Germinal center (tissue), 1 donor: ENCODE data around the gene ABCG5.
A peak's percentile ranks its signal among the peaks of the same experiment; 100 is the strongest.

Experiments used
- DNase-seq: peaks from one replicate; pipeline ENCODE4 v3.0.0; 2012; ENCODE audit warnings: mixed read lengths, low spot score

The ABCG5 gene

DNA sequence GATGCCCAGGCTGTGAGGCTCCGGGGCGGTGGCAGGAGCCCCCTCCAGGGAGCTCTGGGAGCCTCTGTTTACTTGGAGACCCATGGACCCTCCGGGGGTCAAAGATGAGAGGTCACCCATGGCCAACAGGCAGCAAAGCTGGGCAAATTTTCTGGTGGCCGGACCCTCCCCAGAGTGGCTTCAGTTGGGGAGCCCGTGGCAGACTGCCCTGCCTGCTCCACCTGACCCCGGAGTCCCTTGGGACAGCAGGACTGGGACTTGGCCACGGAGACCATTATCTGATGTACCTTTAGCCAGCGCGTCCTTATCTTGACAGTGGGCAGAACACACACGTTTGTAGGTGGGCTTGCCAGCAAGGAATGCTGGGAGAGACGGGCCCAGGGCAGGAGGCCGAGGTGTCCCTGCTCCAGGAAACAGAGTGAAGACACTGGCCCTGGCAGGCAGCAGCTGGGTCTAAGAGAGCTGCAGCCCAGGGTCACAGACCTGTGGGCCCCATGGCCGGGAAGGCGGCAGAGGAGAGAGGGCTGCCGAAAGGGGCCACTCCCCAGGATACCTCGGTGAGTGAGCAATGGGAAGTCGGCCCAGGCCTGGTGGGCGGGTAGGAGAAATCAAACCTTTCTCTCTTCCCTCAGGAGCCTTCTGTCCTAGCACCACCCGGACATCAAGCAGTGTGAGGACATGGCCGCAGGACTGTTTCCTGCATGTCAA lies at the start of gene ABCG5, which contains the start of gene ABCG8:
ABCG5 (minus strand) TSS at position 280 of the 708 bp plus-strand sequence; CDS start at position 120, 160 bp downstream.
ABCG8 (plus strand) TSS at position 412 of the 708 bp plus-strand sequence; CDS start at position 495, 83 bp downstream.
- DNase-seq = no peak

DNA sequence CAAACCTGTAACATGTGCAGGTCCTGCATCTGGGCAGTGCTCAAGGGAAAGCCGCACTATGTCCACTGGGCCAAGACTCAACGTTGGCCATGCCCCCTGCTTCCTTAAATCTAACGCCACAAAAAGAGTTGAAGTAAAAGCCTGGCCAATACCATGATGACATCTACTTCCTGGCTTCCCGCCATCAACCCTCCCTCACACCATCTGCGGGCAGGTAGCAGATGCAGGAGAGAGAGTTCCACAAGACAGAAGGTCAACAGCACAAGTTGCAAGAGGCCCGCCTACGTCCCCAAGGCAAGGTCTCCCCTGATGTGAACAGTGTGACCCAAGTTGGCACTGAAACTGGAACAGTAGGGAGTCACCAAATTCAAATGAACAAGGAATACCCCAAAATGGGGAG lies 48.5 kb upstream of the ABCG5 start:
- no peak for DNase-seq

DNA sequence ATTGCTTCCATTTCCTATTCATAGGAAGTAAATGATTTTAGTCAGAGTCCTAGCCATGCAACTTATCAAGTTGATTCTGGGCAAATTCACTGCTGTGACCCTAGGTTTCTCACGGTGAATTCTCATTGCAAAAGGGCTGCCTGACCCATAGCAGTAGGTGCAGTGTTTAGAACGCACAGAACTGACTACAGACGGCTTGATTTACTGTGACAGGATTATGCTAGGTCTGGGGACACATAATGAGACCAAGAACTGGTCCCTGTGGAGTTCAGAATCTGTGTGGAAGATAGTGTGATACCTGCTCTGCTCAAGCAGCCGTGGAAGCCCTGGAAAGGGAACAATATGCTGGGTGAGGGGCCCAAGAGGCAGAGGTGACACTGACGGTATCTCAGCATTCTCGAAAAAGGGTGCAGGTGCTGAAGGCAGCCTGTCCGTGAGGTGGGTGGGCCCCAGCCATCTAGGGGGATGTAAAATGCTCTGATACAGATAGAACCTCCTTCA lies 46.5 kb upstream of the ABCG5 start:
- no peak for DNase-seq

DNA sequence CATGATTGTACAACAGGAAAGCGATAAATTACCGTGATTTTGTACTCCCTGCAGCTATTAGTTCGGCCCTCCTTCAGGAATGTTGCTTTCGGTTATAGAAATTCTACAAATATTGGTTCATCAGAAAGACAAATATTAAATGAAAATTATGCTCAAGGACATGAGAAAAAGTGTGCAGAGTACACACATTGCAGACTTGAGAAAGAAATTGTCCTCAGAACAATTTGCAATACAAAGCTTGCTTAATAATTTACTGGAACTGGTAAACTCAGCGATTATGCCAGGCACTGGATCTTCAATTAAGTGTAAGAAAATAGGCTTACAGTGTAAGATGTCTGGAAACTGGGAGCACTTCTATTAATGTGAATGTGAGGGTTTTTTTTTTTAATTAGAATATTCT lies 46.0 kb upstream of the ABCG5 start:
- DNase-seq = no peak

DNA sequence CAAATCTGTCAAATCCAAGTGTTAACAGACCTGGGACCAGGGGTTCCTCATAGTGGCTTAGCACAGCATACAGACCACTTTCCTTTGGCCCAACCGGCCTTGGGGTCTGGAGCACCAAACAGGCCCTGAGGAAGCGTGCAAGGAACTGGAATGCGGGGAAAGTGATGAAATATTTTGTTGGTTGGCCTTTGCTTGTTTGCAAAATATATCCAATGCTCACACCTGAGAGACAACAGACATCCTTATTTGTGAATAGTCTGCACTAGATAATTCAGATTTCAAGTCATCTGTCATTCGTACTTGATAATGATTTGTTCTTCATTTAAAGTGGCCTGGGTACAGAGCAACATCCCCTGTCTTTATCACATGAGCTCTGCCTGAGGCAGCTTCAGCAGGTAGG lies 43.7 kb upstream of the ABCG5 start:
- DNase-seq = no peak

DNA sequence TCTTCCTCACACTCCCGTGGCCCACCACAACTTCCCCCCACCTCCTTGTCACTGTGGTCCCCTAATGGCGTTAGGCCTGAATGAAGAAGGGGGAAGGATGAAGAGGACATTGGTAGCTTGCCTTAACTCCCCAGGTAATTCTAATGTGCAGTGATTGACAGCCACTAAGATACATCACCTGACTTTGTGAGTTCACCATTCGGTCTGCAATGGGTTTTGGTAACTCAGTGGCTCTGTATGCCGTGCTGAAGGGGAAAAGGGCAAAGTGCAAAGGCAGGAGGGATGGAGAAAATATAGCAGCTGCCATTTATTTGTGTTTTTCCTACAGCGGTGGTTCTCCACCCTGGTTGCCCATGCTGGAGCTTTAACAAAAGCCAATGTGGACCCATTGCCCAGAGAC lies 42.3 kb upstream of the ABCG5 start:
- DNase-seq = no peak

DNA sequence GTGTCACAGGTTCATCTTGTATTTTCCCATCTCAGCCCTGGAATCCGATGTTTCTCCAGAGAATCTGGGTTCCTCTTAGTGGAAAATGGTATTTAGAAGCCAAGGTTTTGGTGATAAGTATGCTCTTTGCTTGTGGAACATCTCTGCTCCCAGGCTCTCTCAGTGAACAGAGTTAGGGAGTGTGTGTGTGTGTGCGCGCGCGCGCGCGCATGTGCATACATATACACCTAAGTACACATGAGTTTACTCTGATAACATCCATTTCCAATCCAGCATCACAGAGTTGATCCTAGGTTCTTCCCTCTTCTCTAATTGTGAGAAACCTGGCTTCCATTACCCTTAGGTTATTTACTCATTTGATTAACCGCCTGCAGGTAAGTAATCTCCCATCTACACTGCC lies 41.8 kb upstream of the ABCG5 start:
- DNase-seq = no peak

DNA sequence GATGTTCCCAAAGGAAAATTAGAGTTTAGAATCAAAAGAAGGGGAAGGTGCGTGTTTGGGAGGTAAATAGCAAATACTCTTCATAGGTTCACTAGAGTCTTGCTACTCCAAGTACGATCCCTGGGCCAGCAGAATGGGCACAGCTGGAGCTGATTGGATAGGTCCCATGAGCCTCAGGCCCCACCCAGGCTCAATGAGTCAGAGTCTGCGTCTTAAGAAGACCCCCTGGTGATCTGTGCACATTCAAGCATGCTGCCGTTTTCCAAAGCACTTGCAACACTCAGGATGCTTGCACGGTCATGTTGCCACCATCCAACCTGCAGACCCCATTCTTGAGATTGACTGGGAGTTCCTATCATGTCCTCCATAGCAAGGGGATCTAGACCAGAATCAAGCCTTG lies 40.6 kb upstream of the ABCG5 start:
- DNase-seq = no peak

DNA sequence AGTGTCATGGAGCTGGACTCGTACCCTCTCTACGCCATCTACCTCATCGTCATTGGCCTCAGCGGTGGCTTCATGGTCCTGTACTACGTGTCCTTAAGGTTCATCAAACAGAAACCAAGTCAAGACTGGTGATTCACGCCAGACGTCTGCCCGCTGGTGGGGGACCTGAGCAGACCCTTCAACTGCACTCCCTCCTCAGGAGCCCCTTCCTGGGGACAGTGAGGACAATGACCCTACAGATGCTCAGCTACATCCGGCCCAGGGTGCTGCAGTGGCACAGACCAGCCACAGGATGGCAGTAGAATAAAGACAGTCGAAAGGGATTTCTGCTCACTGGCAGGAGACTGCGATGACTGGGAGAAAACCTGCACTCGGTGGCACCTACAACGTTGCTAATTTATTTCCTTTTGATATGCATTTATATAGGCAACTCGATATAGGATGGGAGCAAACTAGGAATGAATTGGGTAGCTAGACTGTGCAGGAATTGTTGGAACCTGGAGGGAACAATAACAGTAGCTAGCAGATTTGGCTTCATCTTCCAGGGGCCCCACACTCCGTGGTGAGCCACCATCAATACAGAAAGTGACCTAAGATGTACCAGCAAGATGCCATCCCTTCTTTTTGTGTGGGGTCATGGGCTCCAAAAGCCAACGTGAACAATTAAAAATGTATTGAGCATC lies 39.3 kb upstream of the ABCG5 start:
- peak; percentile 72 for DNase-seq

DNA sequence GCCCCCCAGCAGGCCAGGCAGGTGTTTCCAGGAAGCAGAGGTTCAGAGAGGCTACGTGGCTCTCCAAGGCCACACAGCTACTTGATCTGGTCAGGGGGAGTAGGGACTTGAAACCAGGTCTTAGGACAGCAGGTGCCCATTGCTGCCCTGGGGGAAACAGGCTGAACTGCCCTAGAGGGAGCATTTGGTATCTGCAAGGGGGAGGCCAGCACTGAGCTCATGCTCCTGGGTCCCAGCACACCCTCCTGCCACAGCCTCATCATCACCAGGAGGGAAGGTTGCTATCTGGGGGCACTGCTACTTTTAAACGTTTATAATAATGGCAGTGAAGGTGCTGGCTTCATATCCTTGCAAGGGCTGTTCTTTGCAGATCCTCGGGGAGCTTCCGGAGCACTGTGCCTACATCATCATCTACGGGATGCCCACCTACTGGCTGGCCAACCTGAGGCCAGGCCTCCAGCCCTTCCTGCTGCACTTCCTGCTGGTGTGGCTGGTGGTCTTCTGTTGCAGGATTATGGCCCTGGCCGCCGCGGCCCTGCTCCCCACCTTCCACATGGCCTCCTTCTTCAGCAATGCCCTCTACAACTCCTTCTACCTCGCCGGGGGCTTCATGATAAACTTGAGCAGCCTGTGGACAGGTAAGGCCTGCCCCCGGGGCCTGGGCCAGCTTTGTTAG lies 36.3 kb upstream of the ABCG5 start:
- no peak for DNase-seq

DNA sequence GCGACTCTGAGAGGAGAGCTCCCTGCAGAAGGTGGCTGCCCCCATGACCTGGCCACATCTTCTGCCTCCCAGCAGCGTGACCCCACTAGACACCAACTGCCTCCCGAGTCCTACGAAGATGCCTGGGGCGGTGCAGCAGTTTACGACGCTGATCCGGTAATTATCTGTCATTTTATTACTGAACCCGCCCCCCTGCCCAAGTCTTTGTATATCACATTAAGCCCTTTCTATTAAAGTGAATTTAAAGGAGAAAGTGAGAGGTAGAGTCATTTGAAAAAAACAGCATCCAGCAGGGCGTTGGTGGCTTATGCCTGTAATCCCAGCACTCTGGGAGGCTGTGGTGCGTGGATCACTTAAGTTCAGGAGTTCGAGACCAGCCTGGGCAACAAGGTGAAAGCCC lies 33.5 kb upstream of the ABCG5 start:
- no peak for DNase-seq

DNA sequence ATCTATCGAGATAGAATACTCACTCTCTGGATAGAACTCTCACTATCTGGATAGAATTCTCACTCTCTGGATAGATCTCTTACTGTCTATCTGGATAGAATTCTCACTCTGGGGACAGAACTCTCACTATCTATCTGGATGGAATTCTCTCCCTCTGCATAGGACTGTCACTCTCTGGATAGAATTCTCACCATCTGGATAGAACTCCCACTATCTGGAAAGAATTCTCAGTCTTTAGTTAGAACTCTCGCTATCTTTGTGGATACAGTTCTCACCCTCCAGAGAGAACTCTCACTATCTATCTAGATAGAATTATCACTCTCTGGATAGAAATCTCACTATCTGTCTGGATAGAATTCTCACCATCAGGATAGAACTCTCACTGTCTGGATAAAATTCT lies 16.7 kb upstream of the ABCG5 start:
- no peak for DNase-seq

DNA sequence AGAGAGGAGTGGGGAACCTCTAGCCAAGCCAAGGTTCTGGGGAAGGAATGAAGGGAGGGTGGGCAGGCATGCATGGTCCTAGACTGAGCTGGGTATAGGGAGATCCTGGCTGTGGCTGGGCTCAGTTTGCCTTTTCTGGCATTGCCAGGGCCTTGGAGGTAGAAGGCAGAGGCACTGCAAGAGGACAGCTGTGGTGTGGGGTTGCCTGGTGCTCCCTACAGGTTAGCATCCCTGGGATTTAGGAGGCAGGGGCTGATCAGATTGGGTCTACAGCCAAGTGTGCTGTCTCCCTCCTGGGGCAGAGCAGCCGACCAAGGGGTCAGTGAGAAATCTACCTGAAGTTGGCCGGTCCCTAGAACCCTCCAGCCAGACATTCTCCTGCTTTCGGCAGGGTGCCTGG lies 16.0 kb upstream of the ABCG5 start:
- DNase-seq = no peak

DNA sequence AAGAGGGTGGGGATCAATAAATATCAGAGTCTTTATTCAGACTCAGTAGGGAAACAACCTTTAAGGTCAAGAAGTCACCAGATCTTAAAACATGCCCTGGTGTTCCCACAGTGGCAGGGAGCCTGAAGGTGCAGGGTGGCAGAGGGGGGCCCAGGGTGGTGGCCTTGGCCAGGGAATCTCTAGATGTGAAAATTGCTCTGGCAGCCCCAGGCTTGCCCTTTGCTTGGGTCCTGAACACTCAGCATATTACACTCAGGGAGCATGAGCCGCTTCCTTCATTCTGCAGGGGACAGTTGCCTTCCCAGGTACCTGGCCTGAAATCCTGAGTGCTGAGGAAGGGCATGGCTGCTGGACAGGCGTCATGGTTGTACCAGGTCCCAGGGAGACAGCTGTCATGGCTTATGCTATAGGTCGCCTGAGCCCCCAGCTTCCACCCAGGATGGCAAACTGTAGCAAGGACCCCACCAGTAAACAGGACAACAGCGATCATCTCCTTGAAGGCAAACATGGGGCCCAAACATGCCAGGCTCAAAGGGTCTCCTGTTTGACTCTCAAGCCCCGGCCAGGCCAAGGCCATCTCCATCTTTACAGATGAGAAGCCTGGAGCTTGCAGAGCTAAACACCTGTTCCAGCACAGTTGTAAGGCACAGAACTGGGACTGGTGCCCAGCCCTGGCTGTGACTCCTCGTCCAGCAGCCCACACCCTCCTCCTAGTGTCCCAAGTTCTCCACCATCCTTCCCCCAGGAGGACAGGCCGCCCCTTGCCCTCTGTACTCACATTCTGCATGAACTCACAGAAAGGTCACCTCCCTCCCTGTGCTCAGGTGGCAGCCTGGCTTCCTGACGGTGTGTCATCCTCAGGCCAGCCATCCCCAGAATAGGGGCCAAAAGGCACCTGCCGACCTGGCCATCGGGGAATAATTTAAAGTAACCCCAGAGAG lies 14.8 kb upstream of the ABCG5 start:
- no peak for DNase-seq

DNA sequence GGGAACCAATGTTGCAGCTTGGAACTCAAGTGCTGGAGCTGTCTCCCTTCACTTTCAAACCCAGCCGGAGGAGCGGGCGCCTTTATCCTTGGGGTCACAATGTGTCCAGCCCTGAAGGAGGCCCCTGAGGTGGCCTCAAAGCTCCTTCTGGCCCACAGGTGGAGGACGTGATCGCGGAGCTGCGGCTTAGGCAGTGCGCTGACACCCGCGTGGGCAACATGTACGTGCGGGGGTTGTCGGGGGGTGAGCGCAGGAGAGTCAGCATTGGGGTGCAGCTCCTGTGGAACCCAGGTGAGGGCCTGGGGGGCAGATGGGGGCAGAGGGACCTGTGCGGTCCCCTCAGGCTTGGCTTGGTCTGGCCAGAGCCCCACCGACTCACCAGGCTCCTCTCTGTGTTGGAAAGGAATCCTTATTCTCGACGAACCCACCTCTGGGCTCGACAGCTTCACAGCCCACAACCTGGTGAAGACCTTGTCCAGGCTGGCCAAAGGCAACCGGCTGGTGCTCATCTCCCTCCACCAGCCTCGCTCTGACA lies 13.6 kb upstream of the ABCG5 start:
- DNase-seq = no peak

DNA sequence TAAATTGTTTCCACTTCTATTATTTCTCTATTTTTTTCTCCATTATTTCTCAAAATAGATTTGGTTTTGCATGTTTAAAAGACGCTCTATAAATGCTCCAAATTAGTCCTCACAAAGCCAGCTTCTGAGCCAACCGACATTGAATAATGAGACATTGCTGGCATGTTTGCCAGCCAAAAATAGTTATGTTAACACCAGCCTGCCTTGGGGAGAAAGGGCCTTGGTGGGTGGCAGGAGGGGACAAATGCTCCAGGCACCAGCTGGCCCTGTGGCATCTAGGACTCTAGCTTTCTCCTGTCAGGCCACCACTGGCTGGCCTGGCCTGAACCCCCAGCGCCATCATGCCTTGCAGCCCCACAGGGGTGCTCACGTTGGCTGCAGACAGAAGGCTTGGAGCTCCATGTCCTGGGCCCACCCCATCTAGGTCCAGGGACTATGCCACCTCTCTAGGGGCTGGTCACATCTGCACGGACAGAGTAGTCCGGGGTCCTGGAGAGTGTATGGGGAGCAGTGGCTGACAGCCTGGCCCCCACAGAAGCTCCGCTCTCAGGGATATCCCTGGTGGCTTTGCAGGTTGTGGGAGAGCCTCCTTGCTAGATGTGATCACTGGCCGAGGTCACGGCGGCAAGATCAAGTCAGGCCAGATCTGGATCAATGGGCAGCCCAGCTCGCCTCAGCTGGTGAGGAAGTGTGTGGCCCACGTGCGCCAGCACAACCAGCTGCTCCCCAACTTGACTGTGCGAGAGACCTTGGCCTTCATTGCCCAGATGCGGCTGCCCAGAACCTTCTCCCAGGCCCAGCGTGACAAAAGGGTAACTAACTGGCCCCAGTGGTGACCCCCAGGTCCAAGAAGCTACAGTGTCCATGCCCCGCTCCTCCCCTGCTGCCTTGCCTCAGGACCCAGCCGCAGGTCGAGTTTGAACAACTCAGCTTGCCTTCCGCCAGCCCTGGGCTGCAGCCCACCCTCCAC lies 12.7 kb upstream of the ABCG5 start:
- no peak for DNase-seq

DNA sequence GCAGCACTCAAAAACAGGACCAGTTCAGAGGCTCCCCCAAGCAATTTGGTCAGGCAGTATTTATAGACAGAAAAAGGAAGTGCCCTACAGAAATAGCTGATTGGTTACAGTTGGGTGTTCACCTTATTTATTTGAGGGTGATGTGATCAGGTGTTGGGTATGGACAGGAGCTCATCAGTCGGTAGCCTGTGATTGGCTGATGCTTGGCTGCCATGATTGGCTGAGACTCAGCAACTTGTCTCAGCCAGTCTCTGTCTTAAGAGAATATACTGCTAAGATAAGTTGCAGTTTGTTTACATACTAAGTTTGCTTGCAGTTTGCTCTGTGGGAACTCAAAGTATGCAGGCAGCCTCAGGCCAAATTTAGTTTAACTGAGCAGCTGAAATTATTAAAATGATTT lies 9.6 kb upstream of the ABCG5 start:
- peak; percentile 18 for DNase-seq

DNA sequence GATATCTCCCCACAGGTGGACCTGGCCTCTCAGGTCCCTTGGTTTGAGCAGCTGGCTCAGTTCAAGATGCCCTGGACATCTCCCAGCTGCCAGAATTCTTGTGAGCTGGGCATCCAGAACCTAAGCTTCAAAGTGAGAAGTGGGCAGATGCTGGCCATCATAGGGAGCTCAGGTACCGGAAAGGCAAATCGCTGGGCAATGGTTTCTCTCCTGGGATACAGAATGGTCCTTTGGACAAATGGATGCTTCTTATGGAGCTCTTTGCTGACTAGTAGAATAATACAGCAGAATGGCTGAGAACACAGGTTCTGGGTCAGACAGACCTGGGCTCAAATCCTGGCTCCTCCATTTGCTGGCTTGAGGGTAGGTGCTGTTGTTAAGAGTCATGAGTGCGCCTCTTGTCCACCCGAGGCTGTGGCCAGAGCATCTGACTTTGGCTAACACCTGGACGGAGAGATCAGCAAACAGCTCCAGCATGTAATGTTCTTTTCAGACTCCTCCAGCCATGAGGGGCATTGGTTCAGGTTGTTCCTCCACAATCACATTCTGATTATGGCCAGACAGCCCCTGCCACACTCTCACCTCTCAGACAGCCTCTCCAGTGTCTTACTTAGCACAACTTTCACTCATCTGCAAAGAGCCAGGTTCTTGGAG lies 7.6 kb upstream of the ABCG5 start:
- DNase-seq = no peak

DNA sequence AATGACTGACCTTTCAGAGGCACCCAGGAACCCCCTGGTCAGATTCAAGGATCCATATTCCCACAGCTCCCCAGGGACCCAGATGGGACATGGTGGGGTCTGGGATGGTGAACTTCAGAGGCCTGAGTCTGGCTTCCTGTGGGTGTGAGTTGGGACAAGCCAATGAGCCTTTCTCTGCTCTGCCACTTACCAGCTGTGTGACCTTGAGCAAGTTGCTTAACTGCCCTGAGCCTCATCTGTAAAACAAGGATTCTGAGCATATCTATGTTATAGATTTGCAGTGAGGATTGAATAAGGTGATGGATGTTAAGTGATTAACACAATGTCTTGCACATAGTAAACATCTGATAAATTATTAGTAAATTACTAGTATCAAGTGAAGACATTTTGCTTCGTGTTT lies 6.5 kb upstream of the ABCG5 start:
- no peak for DNase-seq

DNA sequence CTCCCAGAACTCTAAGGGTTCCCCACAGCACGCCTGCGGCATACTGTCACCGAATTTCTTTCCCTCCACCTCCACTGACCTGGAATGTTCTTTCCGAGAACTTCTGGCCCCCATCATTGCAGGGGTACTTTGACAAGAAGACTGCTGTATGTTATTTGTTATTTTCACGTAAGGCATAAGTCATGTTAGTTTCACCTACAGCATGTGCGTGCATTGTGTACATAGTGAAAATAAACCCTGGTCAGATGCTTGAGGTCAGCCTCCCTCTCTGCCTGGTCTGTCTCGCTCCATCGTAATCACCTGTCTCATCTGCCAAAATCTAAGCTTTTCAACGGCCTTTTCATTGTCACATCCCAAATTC lies 4.2 kb upstream of the ABCG5 start:
- DNase-seq = no peak
